Skeletal muscle tissue (tissue), 4 donors: ENCODE results near the gene CARD9. TPM values are rescaled to one million over a fixed set of nuclear protein-coding genes. Genes with fewer than 3 reads are reported as not detected.

Experiments used
- H3K27ac ChIP-seq: one replicate; pipeline ENCODE4 v1.7.0; 2013; ENCODE audit warnings: mild to moderate bottlenecking, low read depth, low read length, inconsistent platforms
- H3K27me3 ChIP-seq, 3 donors: one replicate each; pipeline ENCODE4 v1.7.0; 2013; ENCODE audit warnings: low read length in 3 of 3; ENCODE audit not compliant: control insufficient read depth in 3 of 3, insufficient read depth in 3 of 3
- H3K36me3 ChIP-seq, 3 donors: one replicate each; pipeline ENCODE4 v1.7.0; 2013; ENCODE audit warnings: low read length in 3 of 3; ENCODE audit not compliant: control insufficient read depth in 3 of 3, insufficient read depth in 3 of 3
- H3K4me1 ChIP-seq, 3 donors: one replicate each; pipeline ENCODE4 v1.7.0; 2013; ENCODE audit warnings: low read length in 3 of 3, mild to moderate bottlenecking in 3 of 3; ENCODE audit not compliant: control insufficient read depth in 3 of 3, insufficient read depth in 3 of 3
- H3K4me3 ChIP-seq, 3 donors: one replicate each; pipeline ENCODE4 v1.7.0; 2013; ENCODE audit warnings: low read length in 3 of 3
- H3K9ac ChIP-seq, 3 donors: one replicate each; pipeline ENCODE4 v1.7.0; 2013; ENCODE audit warnings: low read length in 3 of 3, mild to moderate bottlenecking in 3 of 3, moderate library complexity in 2 of 3, low read depth in 1 of 3
- H3K9me3 ChIP-seq, 3 donors: one replicate each; pipeline ENCODE4 v1.7.0; 2013; ENCODE audit warnings: low read length in 3 of 3; ENCODE audit not compliant: control insufficient read depth in 3 of 3
- total RNA-seq: library from RNA; depleted of rRNA; stranded (reverse); fragments of >200 nt; gene quantifications from one replicate; pipeline ENCODE4 v1.2.3, GENCODE V29; 2014
- donor health status: Osteomylitis.

CARD9 gene
- total RNA-seq, 1 donor from 2014 or later = 1.0 TPM

- Histone ChIP-seq H3K27ac (no peak overlapping the region), H3K4me3 (no peak overlapping the region), H3K4me1 (peaks cover 5 to 20% (median 8%) of the 10 kb centered on the region in 3 donors), H3K9ac (no peak overlapping the region), H3K9me3 (no peaks in the 10 kb centered on the region), H3K27me3 (peaks cover 0 to 17% (median 6%) of the 10 kb centered on the region in 3 donors), H3K36me3 (no peaks in the 10 kb centered on the region)
Observed at GRCh38 chr9:136366826-136367225, 6.6 kb downstream of the CARD9 start.

- Histone ChIP-seq H3K27ac (no peak overlapping the region), H3K9ac (no peak overlapping the region), H3K9me3 (no peaks in the 10 kb centered on the region), H3K27me3 (peaks cover 0 to 17% (median 6%) of the 10 kb centered on the region in 3 donors), H3K4me3 (no peak overlapping the region), H3K4me1 (peaks cover 5 to 20% (median 8%) of the 10 kb centered on the region in 3 donors), H3K36me3 (no peaks in the 10 kb centered on the region)
Observed at GRCh38 chr9:136365775-136366222, 7.7 kb downstream of the CARD9 start.

- Histone ChIP-seq H3K9me3 (no peaks in the 10 kb centered on the region), H3K4me1 (peaks cover 5 to 20% (median 8%) of the 10 kb centered on the region in 3 donors), H3K27me3 (peaks cover 0 to 15% (median 6%) of the 10 kb centered on the region in 3 donors), H3K27ac (no peak overlapping the region), H3K36me3 (no peaks in the 10 kb centered on the region), H3K9ac (no peak overlapping the region), H3K4me3 (no peak overlapping the region)
Observed at GRCh38 chr9:136364942-136365774, 8.3 kb downstream of the CARD9 start.

GRCh38 chr9:136363949-136364748 lies 9.3 kb downstream of the CARD9 start:
- H3K36me3 ChIP-seq = no peaks in the 10 kb centered on the region
- no peak overlapping the region for H3K9ac ChIP-seq
- peak overlapping the region in 2 of 3 donors; percentile 48 to 86 for H3K4me3 ChIP-seq
- H3K4me1 ChIP-seq = peaks cover 5 to 20% (median 8%) of the 10 kb centered on the region in 3 donors
- peaks cover 0 to 14% (median 6%) of the 10 kb centered on the region in 3 donors for H3K27me3 ChIP-seq
- H3K27ac ChIP-seq = no peak overlapping the region
- no peaks in the 10 kb centered on the region for H3K9me3 ChIP-seq

GRCh38 chr9:136363106-136363948 lies 10.1 kb downstream of the CARD9 start, which contains the start of gene DNLZ:
TSS of gene DNLZ (minus strand) at chr9:136363744. CDS start at chr9:136363714, 30 bp downstream.
- Histone ChIP-seq H3K27me3 (peaks cover 0 to 11% (median 4%) of the 10 kb centered on the region in 3 donors), H3K4me1 (peaks cover 5 to 20% (median 8%) of the 10 kb centered on the region in 3 donors)

GRCh38 chr9:136362450-136362784 lies 11.1 kb downstream of the CARD9 start:
- Histone ChIP-seq H3K4me1 (peaks cover 5 to 20% (median 8%) of the 10 kb centered on the region in 3 donors), H3K4me3 (no peak overlapping the region)

More at GRCh38 chr9:136363106-136363948, 10.1 kb downstream of the CARD9 start, which contains the start of gene DNLZ:
- Histone ChIP-seq H3K4me3 (peak within 1 kb of the TSS; percentile 56 to 86 (median 74)), H3K36me3 (peaks cover 0 to 2% (median 2%) of the 10 kb centered on the region in 3 donors), H3K27ac (peak within 1 kb of the TSS; percentile 40), H3K9me3 (no peaks in the 10 kb centered on the region), H3K9ac (peak within 1 kb of the TSS; percentile 57 to 87 (median 64))

GRCh38 chr9:136361754-136362449 lies 11.6 kb downstream of the CARD9 start:
- Histone ChIP-seq H3K27ac (no peak overlapping the region), H3K4me1 (peaks cover 5 to 20% (median 8%) of the 10 kb centered on the region in 3 donors), H3K27me3 (no peaks in the 10 kb centered on the region), H3K9ac (no peak overlapping the region), H3K4me3 (no peak overlapping the region), H3K36me3 (peaks cover 0 to 2% (median 2%) of the 10 kb centered on the region in 3 donors), H3K9me3 (no peaks in the 10 kb centered on the region)

More at GRCh38 chr9:136362450-136362784, 11.1 kb downstream of the CARD9 start:
- peaks cover 0 to 2% (median 2%) of the 10 kb centered on the region in 3 donors for H3K36me3 ChIP-seq
- peak overlapping the region; percentile 23 for H3K27ac ChIP-seq
- no peaks in the 10 kb centered on the region for H3K9me3 ChIP-seq
- H3K27me3 ChIP-seq = peaks cover 0 to 3% (median 1%) of the 10 kb centered on the region in 3 donors
- H3K9ac ChIP-seq = peak overlapping the region in 1 of 3 donors; percentile 40

GRCh38 chr9:136361047-136361753 lies 12.3 kb downstream of the CARD9 start:
- Histone ChIP-seq H3K4me3 (no peak overlapping the region), H3K27me3 (no peaks in the 10 kb centered on the region), H3K36me3 (peaks cover 0 to 2% (median 2%) of the 10 kb centered on the region in 3 donors), H3K4me1 (peaks cover 5 to 20% (median 8%) of the 10 kb centered on the region in 3 donors), H3K27ac (no peak overlapping the region), H3K9me3 (no peaks in the 10 kb centered on the region), H3K9ac (no peak overlapping the region)
